ENCODE measurements around the gene NYAP1.
"Not testable (repeated sequence)": the region's sequence is repeated elsewhere in the genome, so short reads cannot be mapped to it uniquely, and the experiment has no call there.

NYAP1 gene

GRCh38 chr7:100484673-100485045 lies 932 bp downstream of the NYAP1 start:
- DNase-seq = no peak

- DNase-seq = no peak
Observed at GRCh38 chr7:100485471-100485876, 1.7 kb downstream of the NYAP1 start.

GRCh38 chr7:100486111-100486636 lies 2.4 kb downstream of the NYAP1 start:
- DNase-seq = no peak

- no peak for DNase-seq
Observed at GRCh38 chr7:100486753-100487446, 3.2 kb downstream of the NYAP1 start.

DNA sequence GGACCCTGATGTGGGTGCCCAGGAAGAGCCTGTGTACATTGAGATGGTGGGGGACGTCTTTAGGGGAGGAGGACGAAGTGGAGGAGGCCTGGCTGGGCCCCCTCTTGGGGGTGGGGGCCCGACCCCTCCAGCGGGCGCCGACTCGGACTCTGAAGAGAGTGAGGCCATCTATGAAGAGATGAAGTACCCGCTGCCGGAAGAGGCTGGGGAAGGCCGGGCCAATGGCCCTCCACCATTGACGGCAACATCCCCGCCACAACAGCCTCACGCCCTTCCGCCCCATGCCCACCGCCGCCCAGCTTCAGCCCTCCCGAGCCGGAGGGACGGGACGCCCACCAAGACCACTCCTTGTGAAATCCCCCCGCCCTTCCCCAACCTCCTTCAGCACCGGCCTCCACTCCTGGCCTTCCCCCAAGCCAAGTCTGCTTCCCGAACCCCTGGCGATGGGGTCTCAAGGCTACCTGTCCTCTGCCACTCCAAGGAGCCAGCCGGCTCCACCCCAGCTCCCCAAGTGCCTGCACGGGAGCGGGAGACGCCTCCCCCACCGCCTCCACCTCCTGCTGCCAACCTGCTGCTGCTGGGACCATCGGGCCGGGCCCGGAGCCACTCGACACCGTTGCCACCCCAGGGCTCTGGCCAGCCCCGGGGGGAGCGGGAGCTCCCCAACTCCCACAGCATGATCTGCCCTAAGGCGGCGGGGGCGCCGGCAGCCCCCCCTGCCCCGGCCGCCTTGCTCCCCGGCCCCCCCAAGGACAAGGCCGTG lies 4.8 kb downstream of the NYAP1 start:
- no peak for DNase-seq

- no peak for DNase-seq
Observed at GRCh38 chr7:100489121-100489520, 5.4 kb downstream of the NYAP1 start.

DNA sequence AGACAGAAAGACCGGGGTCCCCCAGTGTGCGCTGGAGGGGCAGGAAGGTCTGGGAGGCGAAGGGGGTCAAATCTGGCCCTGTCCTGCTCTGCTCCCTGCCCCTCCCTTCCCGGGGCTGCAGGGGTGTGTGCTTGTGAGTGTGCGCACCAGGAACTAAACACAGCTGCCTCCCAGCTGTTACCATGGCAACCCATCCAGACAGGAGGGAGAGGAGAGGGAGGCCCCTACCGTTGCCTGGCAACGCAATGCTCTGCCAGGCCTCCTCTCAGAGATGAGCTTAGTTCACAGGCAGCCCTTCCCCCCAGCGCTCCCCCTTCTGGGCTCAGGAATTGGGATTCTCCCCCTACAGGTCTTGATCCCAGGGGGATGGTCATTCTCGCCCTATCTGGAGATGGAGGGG lies 6.1 kb downstream of the NYAP1 start:
- DNase-seq = peak; percentile 19 to 50

DNA sequence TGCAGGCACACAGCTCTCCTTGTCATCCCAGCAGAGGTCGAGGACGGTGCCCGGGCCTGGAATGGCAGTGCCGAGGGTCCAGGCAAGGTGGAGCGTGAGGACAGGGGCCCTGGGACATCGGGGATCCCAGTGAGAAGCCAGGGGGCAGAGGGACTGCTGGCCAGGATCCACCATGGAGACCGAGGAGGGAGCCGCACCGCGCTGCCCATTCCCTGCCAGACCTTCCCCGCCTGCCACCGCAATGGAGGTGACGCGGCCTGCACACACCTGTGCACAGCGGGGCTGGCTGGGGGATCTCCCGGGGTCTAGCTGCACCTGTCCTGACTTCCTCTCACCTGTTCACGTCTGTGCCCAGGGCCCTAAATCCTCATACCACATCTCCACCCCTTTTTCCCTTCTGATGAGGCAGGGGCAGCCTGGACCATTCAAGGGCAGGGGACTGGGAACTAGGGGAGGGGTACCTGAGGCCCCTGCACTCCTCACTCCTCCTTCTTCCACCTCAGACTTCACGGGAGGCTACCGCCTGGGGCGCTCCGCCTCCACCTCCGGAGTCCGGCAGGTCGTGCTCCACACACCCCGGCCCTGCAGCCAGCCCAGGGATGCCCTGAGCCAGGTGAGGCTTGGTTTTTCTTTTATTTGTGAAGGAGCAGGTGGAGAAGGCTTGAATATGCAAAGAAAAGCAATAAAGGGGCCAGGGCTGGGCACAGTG lies 6.9 kb downstream of the NYAP1 start:
- DNase-seq = no peak

- DNase-seq = no peak
Observed at GRCh38 chr7:100491192-100491578, 7.5 kb downstream of the NYAP1 start.

GRCh38 chr7:100492738-100493475 lies 9.2 kb downstream of the NYAP1 start:
- DNase-seq = no peak

DNA sequence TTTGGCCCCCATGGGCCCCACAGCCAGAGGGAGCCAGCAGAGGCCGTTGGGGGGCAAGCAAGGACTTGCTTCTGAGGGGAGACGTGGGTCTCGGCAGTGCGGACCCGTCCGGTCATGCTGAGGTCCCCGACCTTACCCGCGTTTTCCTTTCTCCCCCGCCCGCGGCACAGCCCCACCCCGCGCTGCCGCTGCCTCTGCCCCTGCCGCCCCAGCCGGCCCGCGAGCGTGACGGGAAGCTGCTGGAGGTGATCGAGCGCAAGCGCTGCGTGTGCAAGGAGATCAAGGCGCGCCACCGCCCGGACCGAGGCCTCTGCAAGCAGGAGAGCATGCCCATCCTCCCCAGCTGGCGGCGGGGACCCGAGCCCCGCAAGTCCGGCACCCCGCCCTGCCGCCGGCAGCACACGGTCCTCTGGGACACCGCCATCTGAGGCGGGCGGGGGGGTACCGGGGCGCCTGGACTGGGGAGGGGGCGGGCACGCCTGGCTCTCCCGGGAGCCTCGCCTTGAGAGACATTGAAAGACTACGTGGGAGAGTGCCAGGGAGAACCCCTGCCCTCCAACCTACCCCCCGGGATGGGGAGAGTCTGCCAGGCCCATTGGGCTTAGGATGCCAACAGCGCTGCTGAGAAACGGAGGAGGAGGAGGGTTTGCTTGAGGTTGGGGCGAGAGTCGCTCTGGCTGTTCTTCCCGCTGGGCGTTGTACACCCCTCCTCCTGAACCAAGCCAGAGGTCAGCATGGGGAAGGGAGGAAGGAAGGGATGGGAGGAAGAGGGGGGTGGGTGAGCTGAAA lies 9.9 kb downstream of the NYAP1 start:
- DNase-seq = peak in 1 of 2 experiments; percentile 13

- DNase-seq = no peak
Observed at GRCh38 chr7:100496509-100496908, 12.8 kb downstream of the NYAP1 start.

DNA sequence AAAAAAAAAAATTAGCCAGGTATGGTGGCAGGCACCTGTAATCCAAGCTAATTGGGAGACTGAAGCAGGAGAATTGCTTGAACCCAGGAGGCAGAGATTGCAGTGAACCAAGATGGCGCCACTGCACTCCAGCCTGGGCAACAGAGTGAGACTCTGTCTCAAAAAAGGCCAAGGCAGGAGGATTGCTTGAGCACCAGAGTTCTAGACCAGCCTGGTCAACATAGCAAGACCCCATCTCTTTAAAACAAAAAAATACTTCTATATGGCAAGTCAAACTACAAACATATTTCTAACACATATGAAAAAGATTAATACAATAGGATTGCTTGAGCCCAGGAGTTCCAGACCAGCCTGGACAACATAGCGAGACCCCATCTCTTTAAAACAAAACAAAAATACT lies 17.0 kb downstream of the NYAP1 start:
- DNase-seq = not testable (repeated sequence)

GRCh38 chr7:100504031-100504430 lies 20.3 kb downstream of the NYAP1 start:
- DNase-seq = not testable (repeated sequence)

- DNase-seq = no peak
Observed at GRCh38 chr7:100504887-100505611, 21.3 kb downstream of the NYAP1 start.

DNA sequence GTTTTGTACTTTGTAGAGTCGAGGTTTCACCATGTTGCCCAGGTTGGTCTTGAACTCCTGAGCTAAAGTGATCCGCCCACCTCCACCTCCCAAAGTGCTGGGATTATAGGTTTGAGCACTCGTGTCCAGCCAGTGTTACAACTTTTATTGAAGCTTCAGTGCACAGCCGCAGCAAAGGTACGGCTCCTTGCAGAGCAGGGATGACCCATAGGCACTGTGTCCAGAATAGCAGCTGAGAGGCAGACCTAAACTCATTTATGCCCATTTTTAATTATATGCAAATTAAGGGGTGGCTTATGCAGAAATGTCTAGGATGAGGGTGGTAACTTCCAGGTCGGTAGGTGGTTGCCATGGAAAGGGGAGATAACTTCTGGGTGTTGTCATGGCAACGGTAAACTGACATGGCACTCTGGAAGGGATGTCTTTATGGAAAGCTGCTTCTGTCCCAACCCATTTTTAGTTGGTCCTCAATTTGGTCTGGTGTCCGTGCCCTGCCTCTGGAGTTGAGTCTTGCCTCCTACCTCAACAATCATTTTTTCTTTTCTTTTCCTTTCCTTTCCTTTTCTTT lies 22.7 kb downstream of the NYAP1 start:
- DNase-seq = no peak

- DNase-seq = no peak
Observed at GRCh38 chr7:100509231-100509630, 25.5 kb downstream of the NYAP1 start.

DNA sequence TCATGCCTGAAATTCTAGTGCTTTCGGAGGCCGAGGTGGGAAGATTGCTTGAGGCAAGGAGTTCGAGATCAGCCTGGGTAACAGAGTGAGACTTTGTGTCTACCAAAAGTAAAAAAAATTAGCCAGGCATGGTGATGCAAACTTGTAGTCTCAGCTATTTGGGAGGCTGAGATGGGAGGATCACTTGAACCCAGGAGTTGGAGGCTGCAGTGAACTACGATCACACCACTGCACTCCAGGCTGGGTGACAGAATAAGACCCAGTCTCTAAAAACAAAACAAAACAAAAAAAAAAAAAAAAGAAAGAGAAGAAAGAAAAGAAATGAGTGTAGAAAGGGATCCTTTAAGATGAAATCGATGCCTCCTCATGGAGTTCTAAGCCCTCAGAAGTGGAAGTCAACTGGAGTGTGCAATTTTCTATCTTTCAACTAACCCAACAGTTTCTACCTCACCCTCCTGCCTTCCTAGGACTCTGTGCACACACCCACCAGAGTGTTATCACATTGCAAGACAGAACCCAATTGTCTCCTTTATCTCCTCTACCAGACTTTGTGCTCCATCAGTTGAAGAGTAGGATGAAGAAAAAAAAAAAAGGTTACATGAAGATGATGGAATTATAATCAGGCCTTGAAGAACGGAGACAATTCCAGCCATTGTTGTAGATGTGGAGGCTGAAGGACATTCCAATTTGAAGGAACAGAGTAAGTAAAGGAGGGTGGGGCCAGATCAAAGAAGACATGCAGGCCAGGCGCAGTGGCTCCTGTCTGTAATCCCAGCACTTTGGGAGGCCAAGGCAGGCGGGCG lies 26.9 kb downstream of the NYAP1 start:
- no peak for DNase-seq

GRCh38 chr7:100513212-100513810 lies 29.6 kb downstream of the NYAP1 start:
- DNase-seq = no peak

DNA sequence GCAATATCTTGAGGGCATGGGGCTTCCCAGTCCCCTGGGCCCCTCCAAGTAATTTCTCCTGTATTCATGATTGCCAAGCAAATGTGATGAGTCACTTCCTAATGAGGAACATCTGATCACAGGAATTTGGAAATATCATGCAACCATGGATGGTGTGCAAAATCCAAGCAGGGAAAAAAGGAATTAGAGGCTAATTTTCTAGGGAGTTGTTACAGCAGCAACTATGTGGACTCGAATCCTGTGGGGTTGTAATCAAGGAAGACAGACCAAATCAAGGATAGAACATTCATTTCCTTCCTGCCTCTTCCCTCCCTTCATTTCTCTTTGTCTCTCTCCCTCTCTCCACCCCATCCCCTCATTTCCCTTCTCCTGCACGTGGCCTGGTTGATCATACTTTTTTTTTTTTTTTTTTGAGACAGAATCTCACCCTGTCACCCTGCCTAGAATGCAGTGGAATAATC lies 31.4 kb downstream of the NYAP1 start:
- DNase-seq = no peak
